Colonic mucosa (tissue), 4 donors: ENCODE measurements around the gene AUTS2. TPM values are rescaled to one million over a fixed set of nuclear protein-coding genes. Genes with fewer than 3 reads are reported as not detected.

ENCODE experiments used
- DNase-seq: peaks from one replicate; pipeline ENCODE4 v3.0.0-alpha.2; 2020
- H3K27ac ChIP-seq: fragments of 200-600 bp; one replicate; pipeline ENCODE4 v1.8.0; 2021
- H3K27me3 ChIP-seq: fragments of 200-600 bp; one replicate; pipeline ENCODE4 v1.8.0; 2021
- H3K36me3 ChIP-seq: fragments of 200-600 bp; one replicate; pipeline ENCODE4 v1.8.0; 2021
- H3K4me1 ChIP-seq: fragments of 200-600 bp; one replicate; pipeline ENCODE4 v1.8.0; 2021; ENCODE audit warnings: mild to moderate bottlenecking
- H3K4me3 ChIP-seq: fragments of 200-600 bp; one replicate; pipeline ENCODE4 v1.8.0; 2021
- H3K9ac ChIP-seq, 2 donors: one replicate each; pipeline ENCODE4 v1.7.0; 2013; ENCODE audit warnings: control low read depth in 2 of 2, low read depth in 2 of 2, low read length in 2 of 2
- H3K9me3 ChIP-seq: fragments of 200-600 bp; one replicate; pipeline ENCODE4 v1.8.0; 2021
- intact Hi-C: fragments of 100-400 bp; cut with DNase I; formaldehyde crosslinking; loops from one replicate; pipeline ENCODE4 v1.14.1; 2022
- total RNA-seq, 2 donors: library from RNA; stranded (reverse); fragmentation: NEBNext Ultra II Directional in 1 of 2; extraction: Animal tissue kit (Norgen Biotek cat#: 25700) in 1 of 2; gene quantifications; one replicate each; pipeline ENCODE4 v1.2.1, GENCODE V29; 2021
- TF ChIP-seq, protein P1 (sequence below): fragments of 200-600 bp; IDR thresholded peaks from one replicate; pipeline ENCODE4 v1.8.0; 2022; ENCODE audit warnings: antibody characterized with exemption, mild to moderate bottlenecking
- donor health status: healthy.
- donor health status: DM: no; HTN: no; CAD: no.
- donor health status: DM: no; HTN: no; CAD: no.

AUTS2 gene
- total RNA-seq, 2 donors from 2014 or later, result 39.8 to 42.3 TPM

GRCh38 chr7:70700941-70701425 is 1102.7 kb downstream of the AUTS2 start:
- Histone ChIP-seq H3K27me3 (no peaks in the 10 kb centered on the region), H3K36me3 (no peaks in the 10 kb centered on the region), H3K4me1 (no peaks in the 10 kb centered on the region), H3K4me3 (no peak overlapping the region), H3K9ac (no peak overlapping the region), H3K9me3 (no peaks in the 10 kb centered on the region), H3K27ac (no peak overlapping the region)
- TF ChIP-seq, protein P1, sequence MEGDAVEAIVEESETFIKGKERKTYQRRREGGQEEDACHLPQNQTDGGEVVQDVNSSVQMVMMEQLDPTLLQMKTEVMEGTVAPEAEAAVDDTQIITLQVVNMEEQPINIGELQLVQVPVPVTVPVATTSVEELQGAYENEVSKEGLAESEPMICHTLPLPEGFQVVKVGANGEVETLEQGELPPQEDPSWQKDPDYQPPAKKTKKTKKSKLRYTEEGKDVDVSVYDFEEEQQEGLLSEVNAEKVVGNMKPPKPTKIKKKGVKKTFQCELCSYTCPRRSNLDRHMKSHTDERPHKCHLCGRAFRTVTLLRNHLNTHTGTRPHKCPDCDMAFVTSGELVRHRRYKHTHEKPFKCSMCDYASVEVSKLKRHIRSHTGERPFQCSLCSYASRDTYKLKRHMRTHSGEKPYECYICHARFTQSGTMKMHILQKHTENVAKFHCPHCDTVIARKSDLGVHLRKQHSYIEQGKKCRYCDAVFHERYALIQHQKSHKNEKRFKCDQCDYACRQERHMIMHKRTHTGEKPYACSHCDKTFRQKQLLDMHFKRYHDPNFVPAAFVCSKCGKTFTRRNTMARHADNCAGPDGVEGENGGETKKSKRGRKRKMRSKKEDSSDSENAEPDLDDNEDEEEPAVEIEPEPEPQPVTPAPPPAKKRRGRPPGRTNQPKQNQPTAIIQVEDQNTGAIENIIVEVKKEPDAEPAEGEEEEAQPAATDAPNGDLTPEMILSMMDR, result no peak
- intact Hi-C loops, result no loop called here
- DNase-seq, result no peak

DNA sequence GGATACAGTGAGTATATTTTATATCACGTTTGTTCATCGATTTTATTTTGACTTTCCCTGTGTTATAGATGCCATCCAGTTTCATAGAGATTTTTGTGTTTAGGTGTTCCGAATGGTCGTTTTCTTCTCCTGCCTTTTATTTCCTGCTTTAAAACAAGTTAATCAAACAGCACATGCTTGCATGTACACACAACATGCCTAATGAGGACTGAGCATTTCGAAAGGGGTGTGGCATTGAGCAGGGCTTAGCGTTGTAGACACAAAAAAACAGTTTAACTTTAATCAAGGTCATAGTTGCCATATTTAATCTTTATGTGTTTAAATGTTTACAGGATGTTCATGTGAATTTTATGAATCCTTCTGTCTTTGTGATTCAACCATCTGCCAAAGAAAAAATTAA is 1103.2 kb downstream of the AUTS2 start:
- TF ChIP-seq, protein P1, result no peak
- Histone ChIP-seq H3K4me1 (no peaks in the 10 kb centered on the region), H3K9me3 (no peaks in the 10 kb centered on the region), H3K27ac (no peak overlapping the region), H3K27me3 (no peaks in the 10 kb centered on the region), H3K36me3 (no peaks in the 10 kb centered on the region), H3K4me3 (no peak overlapping the region), H3K9ac (no peak overlapping the region)
- no peak for DNase-seq
- intact Hi-C loops, result no loop called here

GRCh38 chr7:70701991-70702390 is 1103.7 kb downstream of the AUTS2 start:
- no peaks in the 10 kb centered on the region for H3K36me3 ChIP-seq
- intact Hi-C loops, result no loop called here
- DNase-seq, result no peak
- TF ChIP-seq, protein P1, result no peak
- no peak overlapping the region for H3K9ac ChIP-seq
- no peak overlapping the region for H3K27ac ChIP-seq
- no peaks in the 10 kb centered on the region for H3K4me1 ChIP-seq
- no peak overlapping the region for H3K4me3 ChIP-seq
- H3K9me3 ChIP-seq, result no peaks in the 10 kb centered on the region
- no peaks in the 10 kb centered on the region for H3K27me3 ChIP-seq

GRCh38 chr7:70703785-70704184 is 1105.5 kb downstream of the AUTS2 start:
- Histone ChIP-seq H3K9me3 (no peaks in the 10 kb centered on the region), H3K27me3 (no peaks in the 10 kb centered on the region), H3K4me1 (no peaks in the 10 kb centered on the region), H3K4me3 (no peak overlapping the region), H3K36me3 (no peaks in the 10 kb centered on the region), H3K27ac (no peak overlapping the region), H3K9ac (no peak overlapping the region)
- DNase-seq, result no peak
- TF ChIP-seq, protein P1, result no peak
- intact Hi-C loops, result no loop called here

GRCh38 chr7:70704831-70705346 is 1106.6 kb downstream of the AUTS2 start:
- DNase-seq, result no peak
- TF ChIP-seq, protein P1, result no peak
- H3K27ac ChIP-seq, result no peak overlapping the region
- no peak overlapping the region for H3K4me3 ChIP-seq
- no peak overlapping the region for H3K9ac ChIP-seq
- no peaks in the 10 kb centered on the region for H3K36me3 ChIP-seq
- no peaks in the 10 kb centered on the region for H3K27me3 ChIP-seq
- intact Hi-C loops, result no loop called here
- no peaks in the 10 kb centered on the region for H3K9me3 ChIP-seq
- H3K4me1 ChIP-seq, result no peaks in the 10 kb centered on the region
